ENCODE results near the gene NCOA4. TPM values are rescaled to one million over a fixed set of nuclear protein-coding genes. Genes with fewer than 3 reads are reported as not detected.
A peak's percentile ranks its signal among the peaks of the same experiment; 100 is the strongest.
"Not testable (repeated sequence)": the region's sequence is repeated elsewhere in the genome, so short reads cannot be mapped to it uniquely, and the experiment has no call there.

The NCOA4 gene
- total and polyA plus RNA-seq, 3 experiments from 2014 or later: 110 to 147 (median 113) TPM

DNA sequence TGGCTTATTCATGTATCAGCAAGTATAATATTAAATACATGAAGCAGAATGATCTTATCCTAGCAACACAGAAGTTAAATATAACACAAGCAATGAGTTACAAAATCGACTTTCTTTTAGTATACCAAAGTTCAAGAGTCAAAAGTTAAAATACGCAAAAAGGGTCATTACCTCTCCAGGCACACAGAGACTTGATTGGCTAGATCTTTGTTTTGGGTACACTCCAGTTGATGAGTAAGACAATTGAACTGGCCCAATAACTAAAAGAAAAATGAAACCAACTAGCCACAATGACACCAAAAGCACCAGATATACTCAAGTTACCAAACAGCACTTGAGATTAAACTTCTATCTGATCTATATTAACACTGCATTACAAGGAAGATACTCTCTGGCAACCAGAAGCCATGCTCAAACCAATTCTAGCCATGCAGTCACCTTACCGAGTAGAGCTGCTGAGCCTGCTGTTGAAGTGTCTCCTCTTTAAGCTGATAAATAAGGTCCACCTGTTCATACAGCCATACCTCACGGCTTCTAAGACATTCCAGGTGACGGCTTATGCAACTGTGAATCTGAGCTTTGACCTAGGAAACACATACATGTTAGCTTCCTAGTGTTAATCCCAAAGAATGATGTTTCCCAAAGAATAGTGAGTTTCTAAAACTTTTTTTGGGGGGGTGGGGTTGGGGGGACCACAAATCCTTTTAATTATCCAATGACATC is 15.6 kb downstream of the NCOA4 start:
- ChIA-PET CTCF (no interaction called here), POLR2A (interaction anchor here (0.6 kb wide), 1 partner anchor 714 kb away, joined by 3 read pairs; no protein-coding TSS in a partner anchor)
- H3K27ac ChIP-seq (ENCODE audit: low read depth, low read length): no peak overlapping the region
- peaks cover 26 to 46% (median 39%) of the 10 kb centered on the region in 3 donors for H3K4me1 Mint-ChIP-seq
- no peak overlapping the region for H3K4me3 ChIP-seq (ENCODE audit: low read length)
- DNase-seq: no peak
- H3K9me3 ChIP-seq (ENCODE audit: low read length): no peaks in the 10 kb centered on the region
- H3K4me3 Mint-ChIP-seq: no peak overlapping the region
- peaks cover 36% of the 10 kb centered on the region for H3K36me3 ChIP-seq (ENCODE audit: insufficient read depth, low read length)
- H3K27ac Mint-ChIP-seq: peak overlapping the region in 2 of 8 donors; percentile 20 to 22
- H3K9me3 Mint-ChIP-seq: no peaks in the 10 kb centered on the region
- no peaks in the 10 kb centered on the region for H3K27me3 Mint-ChIP-seq
- H3K36me3 Mint-ChIP-seq: peaks cover 5 to 72% (median 10%) of the 10 kb centered on the region in 3 donors
- no peaks in the 10 kb centered on the region for H3K27me3 ChIP-seq (ENCODE audit: insufficient read depth, low read length, poor library complexity, severe bottlenecking)
- H3K4me1 ChIP-seq (ENCODE audit: insufficient read depth, low read length): peaks cover 23% of the 10 kb centered on the region

DNA sequence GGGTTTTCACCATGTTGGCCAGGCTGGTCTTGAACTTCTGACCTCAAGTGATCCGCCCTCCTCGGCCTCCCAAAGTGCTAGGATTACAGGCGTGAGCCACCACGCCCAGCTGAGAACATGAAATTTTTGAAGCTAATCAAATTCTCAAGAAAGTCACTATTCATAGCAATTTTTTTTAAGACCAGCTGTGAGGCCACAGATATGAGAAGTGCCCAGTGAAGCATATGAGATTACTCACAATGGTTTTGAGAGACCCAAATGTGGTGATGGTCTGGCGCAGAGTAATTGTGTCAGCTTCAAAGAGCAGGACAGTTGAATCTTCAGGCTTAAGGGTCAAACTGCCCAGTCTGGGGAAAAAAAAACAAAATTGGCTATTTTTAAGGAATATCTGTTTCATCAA is 16.2 kb downstream of the NCOA4 start:
- DNase-seq: no peak
- peaks cover 16% of the 10 kb centered on the region for H3K4me1 ChIP-seq (ENCODE audit: insufficient read depth, low read length)
- H3K9me3 ChIP-seq (ENCODE audit: low read length): no peaks in the 10 kb centered on the region
- Mint-ChIP-seq H3K27ac (no peak overlapping the region), H3K27me3 (no peaks in the 10 kb centered on the region), H3K4me3 (no peak overlapping the region), H3K4me1 (peaks cover 20 to 39% (median 33%) of the 10 kb centered on the region in 3 donors), H3K9me3 (no peaks in the 10 kb centered on the region), H3K36me3 (peaks cover 6 to 78% (median 10%) of the 10 kb centered on the region in 3 donors)
- ChIA-PET CTCF (interaction anchor here (0.9 kb wide), 1 partner anchor 12 kb away, joined by 3 read pairs; no protein-coding TSS in a partner anchor), POLR2A (no interaction called here)
- no peak overlapping the region for H3K27ac ChIP-seq (ENCODE audit: low read depth, low read length)
- peaks cover 41% of the 10 kb centered on the region for H3K36me3 ChIP-seq (ENCODE audit: insufficient read depth, low read length)
- no peak overlapping the region for H3K4me3 ChIP-seq (ENCODE audit: low read length)
- H3K27me3 ChIP-seq (ENCODE audit: insufficient read depth, low read length, poor library complexity, severe bottlenecking): no peaks in the 10 kb centered on the region

DNA sequence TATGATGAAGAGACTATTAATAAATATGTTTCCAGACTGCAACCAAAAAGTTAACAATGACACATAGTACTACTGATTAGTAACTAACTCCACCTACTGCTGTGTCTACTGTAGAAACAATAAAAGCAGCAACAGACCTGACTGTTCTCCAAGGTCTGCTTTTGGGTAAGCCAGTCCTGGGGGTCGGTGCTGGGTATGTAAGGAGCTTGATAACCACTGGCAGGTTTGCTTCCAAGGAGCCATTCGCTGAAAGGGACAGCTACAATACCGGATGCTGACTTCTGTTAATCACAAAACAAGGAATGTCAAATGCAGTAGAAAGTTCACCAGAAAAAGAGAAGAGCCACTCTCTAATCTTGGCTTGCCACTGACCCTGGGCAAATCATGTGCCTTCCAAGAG is 17.7 kb downstream of the NCOA4 start:
- DNase-seq: no peak
- Mint-ChIP-seq H3K27me3 (no peaks in the 10 kb centered on the region), H3K4me1 (peaks cover 8 to 26% (median 18%) of the 10 kb centered on the region in 3 donors), H3K27ac (peak overlapping the region in 2 of 8 donors; percentile 27 to 33), H3K9me3 (no peaks in the 10 kb centered on the region), H3K4me3 (no peak overlapping the region), H3K36me3 (peaks cover 12 to 88% (median 16%) of the 10 kb centered on the region in 3 donors)
- POLR2A ChIA-PET: no interaction called here
- Histone ChIP-seq H3K4me1 (ENCODE audit: insufficient read depth, low read length) (peaks cover 5% of the 10 kb centered on the region), H3K36me3 (ENCODE audit: insufficient read depth, low read length) (peaks cover 56% of the 10 kb centered on the region), H3K9me3 (ENCODE audit: low read length) (no peaks in the 10 kb centered on the region), H3K4me3 (ENCODE audit: low read length) (no peak overlapping the region), H3K27me3 (ENCODE audit: insufficient read depth, low read length, poor library complexity, severe bottlenecking) (no peaks in the 10 kb centered on the region), H3K27ac (ENCODE audit: low read depth, low read length) (no peak overlapping the region)
- CTCF ChIA-PET: no interaction called here

DNA sequence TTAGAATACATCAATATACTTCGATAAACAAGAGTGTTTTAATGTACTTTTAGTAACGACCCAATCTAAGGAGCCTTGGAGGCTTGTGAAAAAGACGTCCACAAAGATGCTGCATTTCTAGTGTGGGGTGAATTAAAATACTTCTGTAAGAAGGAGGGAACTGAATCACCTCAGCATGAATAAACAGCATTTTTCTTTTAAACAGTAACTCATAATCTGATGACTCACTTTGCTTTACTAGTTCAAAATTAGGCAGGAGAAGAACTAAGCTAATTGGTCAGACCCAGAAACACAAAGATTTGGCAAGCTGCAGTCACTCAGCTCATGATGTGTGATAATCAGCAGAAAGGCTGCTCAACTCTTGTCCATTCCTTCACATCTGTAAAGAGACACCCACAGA is 24.2 kb downstream of the NCOA4 start:
- no peaks in the 10 kb centered on the region for H3K27me3 Mint-ChIP-seq
- POLR2A ChIA-PET: no interaction called here
- Histone ChIP-seq H3K9me3 (ENCODE audit: low read length) (no peaks in the 10 kb centered on the region), H3K4me1 (ENCODE audit: insufficient read depth, low read length) (no peaks in the 10 kb centered on the region), H3K4me3 (ENCODE audit: low read length) (no peak overlapping the region), H3K27ac (ENCODE audit: low read depth, low read length) (no peak overlapping the region), H3K27me3 (ENCODE audit: insufficient read depth, low read length, poor library complexity, severe bottlenecking) (no peaks in the 10 kb centered on the region), H3K36me3 (ENCODE audit: insufficient read depth, low read length) (peaks cover 72% of the 10 kb centered on the region)
- H3K27ac Mint-ChIP-seq: peak overlapping the region in 1 of 8 donors; percentile 61
- no peaks in the 10 kb centered on the region for H3K4me1 Mint-ChIP-seq
- no peak overlapping the region for H3K4me3 Mint-ChIP-seq
- DNase-seq: no peak
- peaks cover 14 to 94% (median 21%) of the 10 kb centered on the region in 3 donors for H3K36me3 Mint-ChIP-seq
- H3K9me3 Mint-ChIP-seq: no peaks in the 10 kb centered on the region
- CTCF ChIA-PET: no interaction called here

DNA sequence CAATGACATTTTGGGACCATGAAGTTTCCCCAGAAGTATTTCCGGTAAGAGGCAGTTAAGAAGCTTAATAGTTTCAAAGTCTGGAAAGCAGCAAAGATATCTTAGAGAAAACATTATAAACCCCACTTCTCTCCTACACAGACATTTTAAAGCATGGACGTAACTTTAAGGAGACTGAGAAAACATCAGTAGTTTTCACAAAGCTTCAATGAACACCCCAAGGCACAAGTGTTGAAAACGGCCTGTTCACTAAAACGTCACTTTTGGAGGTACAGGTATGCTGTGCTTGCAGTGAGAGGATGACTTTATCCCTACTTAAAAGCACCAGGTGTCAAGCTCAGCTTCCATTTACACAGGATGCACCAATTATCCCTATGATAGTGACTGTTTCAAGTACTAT is 25.0 kb downstream of the NCOA4 start:
- ChIA-PET CTCF (no interaction called here), POLR2A (no interaction called here)
- peaks cover 13 to 95% (median 21%) of the 10 kb centered on the region in 3 donors for H3K36me3 Mint-ChIP-seq
- peaks cover 67% of the 10 kb centered on the region for H3K36me3 ChIP-seq (ENCODE audit: insufficient read depth, low read length)
- no peaks in the 10 kb centered on the region for H3K4me1 ChIP-seq (ENCODE audit: insufficient read depth, low read length)
- H3K4me1 Mint-ChIP-seq: no peaks in the 10 kb centered on the region
- no peak for DNase-seq
- H3K27me3 Mint-ChIP-seq: no peaks in the 10 kb centered on the region
- H3K27ac ChIP-seq (ENCODE audit: low read depth, low read length): no peak overlapping the region
- H3K4me3 Mint-ChIP-seq: no peak overlapping the region
- H3K9me3 ChIP-seq (ENCODE audit: low read length): no peaks in the 10 kb centered on the region
- no peaks in the 10 kb centered on the region for H3K9me3 Mint-ChIP-seq
- no peaks in the 10 kb centered on the region for H3K27me3 ChIP-seq (ENCODE audit: insufficient read depth, low read length, poor library complexity, severe bottlenecking)
- no peak overlapping the region for H3K27ac Mint-ChIP-seq
- no peak overlapping the region for H3K4me3 ChIP-seq (ENCODE audit: low read length)

DNA sequence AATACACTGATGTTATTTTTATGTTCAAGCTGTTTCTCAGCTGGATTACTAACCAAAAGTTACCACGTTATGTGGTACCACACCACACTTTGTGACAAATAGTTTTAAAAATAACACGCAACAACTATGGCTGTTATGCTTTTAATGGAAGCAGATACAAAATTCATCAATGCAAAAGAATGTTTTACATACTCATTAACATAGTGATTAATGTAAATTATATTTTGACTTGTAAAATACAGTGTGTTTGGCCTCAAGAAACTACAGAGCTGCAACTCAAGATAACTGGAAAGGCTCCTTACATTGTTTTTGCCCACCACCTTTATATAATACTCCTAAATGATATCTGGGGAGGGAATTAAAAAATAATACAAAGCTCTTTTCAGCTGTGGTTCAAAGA is 25.5 kb downstream of the NCOA4 start:
- no peaks in the 10 kb centered on the region for H3K27me3 ChIP-seq (ENCODE audit: insufficient read depth, low read length, poor library complexity, severe bottlenecking)
- no peak overlapping the region for H3K4me3 ChIP-seq (ENCODE audit: low read length)
- CTCF ChIA-PET: no interaction called here
- Mint-ChIP-seq H3K9me3 (no peaks in the 10 kb centered on the region), H3K27ac (no peak overlapping the region), H3K36me3 (peaks cover 17 to 95% (median 22%) of the 10 kb centered on the region in 3 donors), H3K4me3 (no peak overlapping the region), H3K4me1 (no peaks in the 10 kb centered on the region), H3K27me3 (no peaks in the 10 kb centered on the region)
- POLR2A ChIA-PET: no interaction called here
- H3K36me3 ChIP-seq (ENCODE audit: insufficient read depth, low read length): peaks cover 64% of the 10 kb centered on the region
- H3K9me3 ChIP-seq (ENCODE audit: low read length): no peaks in the 10 kb centered on the region
- H3K27ac ChIP-seq (ENCODE audit: low read depth, low read length): no peak overlapping the region
- H3K4me1 ChIP-seq (ENCODE audit: insufficient read depth, low read length): no peaks in the 10 kb centered on the region
- DNase-seq: no peak

DNA sequence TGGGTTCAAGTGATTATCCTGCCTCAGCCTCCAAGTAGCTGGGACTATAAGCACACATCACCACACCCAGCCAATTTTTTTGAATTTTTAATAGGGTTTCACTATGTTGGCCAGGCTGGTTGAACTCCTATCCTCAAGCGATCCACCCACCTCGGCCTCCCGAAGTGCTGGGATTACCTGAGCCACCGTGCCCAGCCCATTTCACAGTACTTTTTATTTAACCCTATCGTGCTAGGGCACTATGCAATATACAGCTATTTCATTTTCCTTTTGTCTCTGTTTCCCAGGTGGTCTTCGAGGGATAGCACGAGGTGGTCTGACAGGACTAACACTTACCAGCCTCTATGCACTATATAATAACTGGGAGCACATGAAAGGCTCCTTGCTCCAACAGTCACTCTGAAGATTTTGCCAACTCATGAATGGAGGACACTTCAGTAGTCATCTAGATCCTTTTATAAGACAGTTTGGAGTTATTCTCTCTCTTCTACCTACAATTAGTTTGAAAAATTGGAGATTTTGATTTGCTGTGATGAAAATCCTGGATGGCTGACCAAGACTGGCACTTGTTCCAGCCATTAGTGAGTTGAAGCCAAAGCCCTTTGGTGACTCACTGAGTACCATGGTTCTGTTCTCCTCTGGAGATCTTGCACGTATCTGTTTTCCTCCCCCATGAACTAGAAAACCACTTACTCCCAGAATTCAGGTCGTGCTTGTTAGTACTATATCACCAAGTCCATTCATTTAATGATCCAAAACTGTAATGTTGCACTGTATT is 27.3 kb downstream of the NCOA4 start:
- peaks cover 52% of the 10 kb centered on the region for H3K36me3 ChIP-seq (ENCODE audit: insufficient read depth, low read length)
- H3K27me3 Mint-ChIP-seq: no peaks in the 10 kb centered on the region
- no peaks in the 10 kb centered on the region for H3K9me3 ChIP-seq (ENCODE audit: low read length)
- ChIA-PET CTCF (interaction anchor here (0.6 kb wide), 1 partner anchor 9 kb away, joined by 5 read pairs; no protein-coding TSS in a partner anchor), POLR2A (interaction anchor here (0.6 kb wide), 1 partner anchor 57 kb away, joined by 3 read pairs; no protein-coding TSS in a partner anchor)
- H3K4me3 ChIP-seq (ENCODE audit: low read length): no peak overlapping the region
- H3K4me1 Mint-ChIP-seq: no peaks in the 10 kb centered on the region
- H3K27ac ChIP-seq (ENCODE audit: low read depth, low read length): no peak overlapping the region
- no peaks in the 10 kb centered on the region for H3K9me3 Mint-ChIP-seq
- no peak overlapping the region for H3K4me3 Mint-ChIP-seq
- H3K4me1 ChIP-seq (ENCODE audit: insufficient read depth, low read length): no peaks in the 10 kb centered on the region
- no peak overlapping the region for H3K27ac Mint-ChIP-seq
- DNase-seq: no peak
- H3K27me3 ChIP-seq (ENCODE audit: insufficient read depth, low read length, poor library complexity, severe bottlenecking): no peaks in the 10 kb centered on the region
- peaks cover 23 to 93% (median 28%) of the 10 kb centered on the region in 3 donors for H3K36me3 Mint-ChIP-seq

DNA sequence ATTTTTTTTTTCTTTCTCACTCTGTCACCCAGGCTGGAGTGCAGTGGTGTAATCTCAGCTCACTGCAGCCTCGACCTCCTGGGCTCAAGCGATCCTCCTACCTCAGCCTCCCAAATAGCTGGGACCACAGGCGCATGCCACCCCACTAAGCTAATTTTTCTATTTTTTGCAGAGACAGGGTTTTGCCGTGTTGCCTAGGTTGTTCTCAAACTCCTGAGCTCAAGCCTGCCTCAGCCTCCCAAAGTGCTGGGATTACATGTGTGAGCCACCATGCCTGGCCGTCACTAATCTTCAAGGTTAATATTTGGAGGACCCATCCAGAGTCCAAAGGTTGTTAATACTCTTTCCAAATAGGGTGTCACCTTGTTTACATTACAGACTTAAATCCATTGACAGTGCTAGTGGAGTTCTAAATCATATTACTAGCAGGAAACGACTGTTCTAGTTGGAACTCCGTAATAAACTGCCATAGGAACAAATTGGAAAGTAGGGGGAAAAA is 28.2 kb downstream of the NCOA4 start:
- POLR2A ChIA-PET: interaction anchor here (0.6 kb wide), 1 partner anchor 57 kb away, joined by 3 read pairs; no protein-coding TSS in a partner anchor
- not testable (repeated sequence) for H3K9me3 Mint-ChIP-seq

More for the DNA sequence above, 28.2 kb downstream of the NCOA4 start:
- H3K27me3 Mint-ChIP-seq; H3K4me3 Mint-ChIP-seq; H3K27me3 ChIP-seq (ENCODE audit: insufficient read depth, low read length, poor library complexity, severe bottlenecking); H3K4me3 ChIP-seq (ENCODE audit: low read length); H3K4me1 Mint-ChIP-seq; H3K4me1 ChIP-seq (ENCODE audit: insufficient read depth, low read length); DNase-seq; H3K9me3 ChIP-seq (ENCODE audit: low read length); CTCF ChIA-PET: not testable (repeated sequence)
- H3K27ac Mint-ChIP-seq: peak overlapping the region in 1 of 8 donors; percentile 25
- Histone ChIP-seq H3K27ac (ENCODE audit: low read depth, low read length) (peak overlapping the region; percentile 60), H3K36me3 (ENCODE audit: insufficient read depth, low read length) (peaks cover 47% of the 10 kb centered on the region)
- H3K36me3 Mint-ChIP-seq: peaks cover 22 to 92% (median 29%) of the 10 kb centered on the region in 3 donors
